Body of pancreas (tissue), 4 donors: ENCODE data around the gene BACH2.

ENCODE experiments used
- CTCF ChIP-seq, 7 experiments: fragments of 450-650 bp in 4 of 7; fragments of 200-600 bp in 3 of 7; sonication (generic) in 3 of 7; IDR thresholded peaks; one replicate each; pipeline ENCODE4 v1.5.1; 2016 to 2019; ENCODE audit warnings: antibody characterized with exemption in 7 of 7
- POLR2A ChIP-seq, 3 donors: fragments of 450-650 bp; IDR thresholded peaks; one replicate each; pipeline ENCODE4 v1.6.1; 2016; ENCODE audit warnings: antibody characterized with exemption in 3 of 3, mild to moderate bottlenecking in 2 of 3

- TF ChIP-seq CTCF (IDR thresholded peaks at IDR 0.05) (no peak), POLR2A (IDR thresholded peaks at IDR 0.05) (no peak)
These were observed 161.0 kb downstream of the BACH2 start for GRCh38 chr6:90135667-90136066.
